Body of pancreas (tissue), 4 donors: Measurements from ENCODE around the gene SRSF4.
"Not testable (repeated sequence)": the region's sequence is repeated elsewhere in the genome, so short reads cannot be mapped to it uniquely, and the experiment has no call there.

Source experiments
- CTCF ChIP-seq, 7 experiments: fragments of 450-650 bp in 4 of 7; fragments of 200-600 bp in 3 of 7; sonication (generic) in 3 of 7; IDR thresholded peaks; one replicate each; pipeline ENCODE4 v1.5.1; 2016 to 2019; ENCODE audit warnings: antibody characterized with exemption in 7 of 7
- POLR2A ChIP-seq, 3 donors: fragments of 450-650 bp; IDR thresholded peaks; one replicate each; pipeline ENCODE4 v1.6.1; 2016; ENCODE audit warnings: antibody characterized with exemption in 3 of 3, mild to moderate bottlenecking in 2 of 3

DNA sequence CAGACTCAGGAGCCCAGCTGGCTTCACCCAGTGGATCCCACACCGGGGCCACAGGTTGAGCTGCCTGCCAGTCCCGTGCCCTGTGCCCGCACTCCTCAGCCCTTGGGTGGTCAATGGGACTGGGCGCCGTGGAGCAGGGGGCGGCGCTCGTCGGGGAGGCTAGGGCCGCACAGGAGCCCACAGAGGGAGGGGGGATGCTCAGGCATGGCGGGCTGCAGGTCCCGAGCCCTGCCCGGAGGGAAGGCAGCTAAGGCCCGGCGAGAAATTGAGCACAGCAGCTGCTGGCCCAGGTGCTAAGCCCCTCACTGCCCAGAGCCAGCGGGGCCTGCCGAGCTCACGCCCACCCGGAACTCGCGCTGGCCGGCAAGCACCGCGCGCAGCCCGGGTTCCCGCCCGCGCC, 50.6 kb downstream of the SRSF4 start:
- not testable (repeated sequence) for TF ChIP-seq CTCF, POLR2A (IDR thresholded peaks at IDR 0.05)
